GM12878 (cell line): ENCODE data around the gene TAS2R60. TPM values are rescaled to one million over a fixed set of nuclear protein-coding genes. Genes with fewer than 3 reads are reported as not detected.

Experiments
- ATAC-seq: fragments of 200-7000 bp; cut with Tn5 transposase; 3 replicates; pipeline ENCODE4 v1.9.1; 2020; ENCODE audit warnings: mild to moderate bottlenecking, moderate library complexity
- BruUV-seq: library from RNA; stranded (reverse); fragments of 400-500 nt; replicated peaks from 2 replicates; lab custom pipeline; 2021; lab: Mats Ljungman, UMichigan
- CTCF ChIA-PET: fragments of 300-600 bp; sonication (Branson Sonifier 250); formaldehyde crosslinking; extraction: SDS; loops from one replicate; lab custom pipeline; 2021; ENCODE audit warnings: inconsistent platforms; lab: Yijun Ruan, JAX
- POLR2A ChIA-PET: fragments of 350-600 bp; formaldehyde crosslinking; extraction: SDS; loops from one replicate; lab custom pipeline; 2021; ENCODE audit warnings: inconsistent platforms; lab: Charles Lee
- RAD21 ChIA-PET: fragments of 300-600 bp; sonication (Branson Sonifier 250); formaldehyde crosslinking; loops from one replicate; lab custom pipeline; 2023; ENCODE audit warnings: antibody characterized with exemption; ENCODE audit not compliant: unreplicated experiment; lab: Charles Lee
- SMC1A ChIA-PET: fragments of 300-600 bp; sonication (Branson Sonifier 250); formaldehyde crosslinking; loops from one replicate; lab custom pipeline; 2023; ENCODE audit not compliant: unreplicated experiment, uncharacterized antibody; lab: Charles Lee
- DNase-seq: peaks from one replicate; pipeline ENCODE4 v3.0.0-alpha.2; 2011; ENCODE audit warnings: low read depth, low spot score
- FAIRE-seq: peaks from 3 replicates; lab custom pipeline; 2011; peaks lifted over from hg19 to GRCh38; lab: Jason Lieb, UNC
- H2AFZ ChIP-seq: 2 replicates; pipeline ENCODE4 v1.6.0; 2011; ENCODE audit warnings: low read depth, low read length, control low read depth; ENCODE audit not compliant: control insufficient read depth
- H3K27ac ChIP-seq: 2 replicates; pipeline ENCODE4 v1.5.1; 2011; ENCODE audit warnings: control low read depth; ENCODE audit not compliant: control insufficient read depth, insufficient read depth
- H3K27me3 ChIP-seq, 2 experiments: replicated peaks in 1 of 2; 2 replicates each; pipeline versions ENCODE4 v1.6.0 to v1.6.1; 2011; ENCODE audit warnings: low read length in 1 of 2; ENCODE audit not compliant: control insufficient read depth in 2 of 2, insufficient read depth in 2 of 2
- H3K36me3 ChIP-seq, 2 experiments: 2 replicates each; pipeline ENCODE4 v1.5.1; 2011; ENCODE audit warnings: low read length in 1 of 2; ENCODE audit not compliant: control insufficient read depth in 2 of 2, insufficient read depth in 2 of 2
- H3K4me1 ChIP-seq: 2 replicates; pipeline ENCODE4 v1.6.1; 2011; ENCODE audit warnings: mild to moderate bottlenecking, low read length, moderate library complexity, mixed read lengths; ENCODE audit not compliant: control insufficient read depth, insufficient read depth
- H3K4me2 ChIP-seq: 2 replicates; pipeline ENCODE4 v1.6.0; 2011; ENCODE audit warnings: control low read depth; ENCODE audit not compliant: control insufficient read depth, insufficient read depth
- H3K4me3 ChIP-seq: fragments of 200-600 bp; sonication (generic); 2 replicates; pipeline ENCODE4 v1.5.1; 2016
- H3K79me2 ChIP-seq: 2 replicates; pipeline ENCODE4 v1.6.0; 2011; ENCODE audit warnings: low read length; ENCODE audit not compliant: control insufficient read depth, insufficient read depth
- H3K9ac ChIP-seq: 2 replicates; pipeline ENCODE4 v1.8.0; 2011; ENCODE audit warnings: low read length, control low read depth, mixed read lengths; ENCODE audit not compliant: control insufficient read depth, insufficient read depth
- H3K9me3 ChIP-seq: replicated peaks from 3 replicates; pipeline ENCODE4 v1.5.1; 2011; ENCODE audit warnings: mild to moderate bottlenecking, low read length; ENCODE audit not compliant: control insufficient read depth, insufficient read depth
- H4K20me1 ChIP-seq: 2 replicates; pipeline ENCODE4 v1.6.0; 2011; ENCODE audit not compliant: control insufficient read depth, insufficient read depth
- ATF7 ChIP-seq: fragments of 450-650 bp; IDR thresholded peaks from 2 replicates; pipeline ENCODE4 v1.6.1; 2016; ENCODE audit warnings: low read depth, mild to moderate bottlenecking
- CHD4 ChIP-seq: fragments of 200-600 bp; sonication (generic); IDR thresholded peaks from 2 replicates; pipeline ENCODE4 v1.6.1; 2016; ENCODE audit warnings: mild to moderate bottlenecking
- CREB1 ChIP-seq: IDR thresholded peaks from 2 replicates; pipeline ENCODE4 v1.6.1; 2012; ENCODE audit warnings: low read depth, mild to moderate bottlenecking, inconsistent platforms
- SKIL ChIP-seq: fragments of 450-650 bp; IDR thresholded peaks from 2 replicates; pipeline ENCODE4 v1.6.1; 2017; ENCODE audit warnings: mild to moderate bottlenecking, low read depth, inconsistent platforms; ENCODE audit not compliant: poor library complexity, severe bottlenecking
- ZNF274 ChIP-seq: IDR thresholded peaks from one replicate; pipeline ENCODE4 v1.8.0; 2011; ENCODE audit not compliant: insufficient read length, insufficient read depth
- WGBS: methylation state at CpG from one replicate; pipeline ENCODE4 v1.1.6; 2016; ENCODE audit warnings: low lambda C conversion rate; ENCODE audit not compliant: insufficient replicate concordance, insufficient coverage; ENCODE audit errors: missing lambda C conversion rate; 5-methylcytosine and 5-hydroxymethylcytosine counted together
- in situ Hi-C: fragments of 300-500 bp; cut with MboI; formaldehyde crosslinking; loops from 9 replicates; pipeline ENCODE4 v1.14.3; 2018; ENCODE audit warnings: mixed read lengths
- intact Hi-C: fragments of 100-400 bp; cut with micrococcal nuclease; formaldehyde crosslinking; loops from one replicate; pipeline ENCODE4 v1.14.2; 2022; ENCODE audit not compliant: unreplicated experiment
- polyA plus RNA-seq, 11 experiments: library from polyadenylated mRNA; depleted of rRNA in 4 of 11; unstranded in 6 of 11; stranded (reverse) in 5 of 11; fragments of >200 nt; fragmentation: Nextera tagmentation in 4 of 11; fragmentation: Illumina TruSeq in 1 of 11; extraction: Ambion mirVana in 4 of 11; extraction: Trizol in 1 of 11; gene quantifications; 1 replicate in 1 of 11; 2 replicates in 10 of 11; pipeline versions ENCODE4 v1.2.1 to v1.2.3, GENCODE V29; 2011 to 2016; ENCODE audit warnings: inconsistent platforms in 2 of 11, missing spikeins in 2 of 11, low read depth in 1 of 11
- total RNA-seq, 4 experiments: library from RNA; depleted of rRNA in 3 of 4; stranded (reverse); fragments of >200 nt in 3 of 4; fragmentation: Illumina TruSeq in 1 of 4; extraction: Trizol in 1 of 4; gene quantifications; 2 replicates each; pipeline versions ENCODE4 v1.2.1 to v1.2.3, GENCODE V29; 2013 to 2021

The TAS2R60 gene
- total and polyA plus RNA-seq, 10 of the 15 experiments (the other 5 are each of a cell fraction or from before 2014, with no cell fraction given): not detected

- no peak overlapping the region for H3K4me3 ChIP-seq
- POLR2A ChIA-PET: no interaction called here
- FAIRE-seq (no peak), DNase-seq (no peak), ATAC-seq (no peak)
- no peaks in the 10 kb centered on the region for H3K4me1 ChIP-seq
- no peaks in the 10 kb centered on the region for H3K36me3 ChIP-seq
- no TSS peak for BruUV-seq
- no peak overlapping the region for H2AFZ ChIP-seq
- no peak for TF ChIP-seq ATF7
- TF ChIP-seq ZNF274: no peak
- no peak for TF ChIP-seq CREB1
- no peak for TF ChIP-seq SKIL
- peaks cover 0 to 4% of the 10 kb centered on the region in 2 experiments; a peak in 1 of 4 replicates for H3K27me3 ChIP-seq
- no peak overlapping the region for H3K27ac ChIP-seq
- WGBS: 3% methylated on average over 3 of the region's 3 CpGs
- RAD21 ChIA-PET: no interaction called here
- H3K4me2 ChIP-seq: no peak overlapping the region
- H4K20me1 ChIP-seq: no peaks in the 10 kb centered on the region
- SMC1A ChIA-PET: no interaction called here
- no peak overlapping the region for H3K9ac ChIP-seq
- CTCF ChIA-PET: no interaction called here
- no peaks in the 10 kb centered on the region for H3K79me2 ChIP-seq
- intact Hi-C loops: no loop called here
- no peaks in the 10 kb centered on the region; the same call in 2 of the 3 replicates for H3K9me3 ChIP-seq
- in situ Hi-C loops: no loop called here
These were observed 15.4 kb downstream of the TAS2R60 start for GRCh38 chr7:143458681-143459080.

- Histone ChIP-seq H3K4me3 (no peak overlapping the region), H2AFZ (no peak overlapping the region), H3K9me3 (no peaks in the 10 kb centered on the region; the same call in 2 of the 3 replicates), H3K36me3 (no peaks in the 10 kb centered on the region), H3K27me3 (peaks cover 0 to 4% of the 10 kb centered on the region in 2 experiments; a peak in 1 of 4 replicates), H3K4me2 (no peak overlapping the region), H3K4me1 (no peaks in the 10 kb centered on the region), H3K79me2 (no peaks in the 10 kb centered on the region), H4K20me1 (no peaks in the 10 kb centered on the region), H3K9ac (no peak overlapping the region), H3K27ac (no peak overlapping the region)
- in situ Hi-C loops: no loop called here
- ATAC-seq: no peak
- no peak for DNase-seq
- WGBS: 13% methylated on average over 1 of the region's 1 CpG
- TF ChIP-seq CHD4: no peak
- no peak for FAIRE-seq
- ChIA-PET POLR2A (no interaction called here), RAD21 (no interaction called here), SMC1A (no interaction called here), CTCF (no interaction called here)
- BruUV-seq: no TSS peak
- intact Hi-C loops: no loop called here
These were observed 16.1 kb downstream of the TAS2R60 start for GRCh38 chr7:143459359-143459758.
